Breast epithelium (tissue), 4 donors: ENCODE results near the gene GNAQ. TPM values are rescaled to one million over a fixed set of nuclear protein-coding genes. Genes with fewer than 3 reads are reported as not detected.
"Not testable (repeated sequence)": the region's sequence is repeated elsewhere in the genome, so short reads cannot be mapped to it uniquely, and the experiment has no call there.

Experiments
- DNase-seq, 2 donors: peaks; one replicate each; pipeline ENCODE4 v3.0.0-alpha.2; 2019; ENCODE audit warnings: low spot score in 2 of 2
- H3K27ac ChIP-seq, 2 donors: fragments of 200-600 bp; sonication (generic) in 1 of 2; one replicate each; pipeline ENCODE4 v1.5.1; 2016 to 2019; ENCODE audit warnings: mild to moderate bottlenecking in 1 of 2
- H3K27me3 ChIP-seq, 2 donors: fragments of 200-600 bp; sonication (generic) in 1 of 2; one replicate each; pipeline versions ENCODE4 v1.5.1 to v1.6.0; 2017 to 2019; ENCODE audit warnings: control low read depth in 1 of 2, mild to moderate bottlenecking in 1 of 2
- H3K36me3 ChIP-seq: fragments of 200-600 bp; one replicate; pipeline ENCODE4 v1.5.1; 2019
- H3K4me1 ChIP-seq, 2 donors: fragments of 200-600 bp; sonication (generic); one replicate each; pipeline ENCODE4 v1.5.1; 2016 to 2019; ENCODE audit warnings: control low read depth in 1 of 2
- H3K4me3 ChIP-seq, 3 donors: fragments of 200-600 bp; sonication (generic); 1 replicate in 2 of 3; 2 replicates in 1 of 3; pipeline ENCODE4 v1.5.1; 2016 to 2019; ENCODE audit warnings: mild to moderate bottlenecking in 3 of 3, moderate library complexity in 2 of 3
- H3K9me3 ChIP-seq, 2 donors: fragments of 200-600 bp; sonication (generic) in 1 of 2; one replicate each; pipeline ENCODE4 v1.5.1; 2016 to 2019; ENCODE audit warnings: control low read depth in 1 of 2
- POLR2A ChIP-seq: fragments of 450-650 bp; IDR thresholded peaks from one replicate; pipeline ENCODE4 v1.6.1; 2016; ENCODE audit warnings: antibody characterized with exemption, mild to moderate bottlenecking, moderate library complexity
- POLR2AphosphoS5 ChIP-seq, 3 donors: sonication (generic); formaldehyde crosslinking; IDR thresholded peaks; one replicate each; pipeline ENCODE4 v1.6.1; 2017; ENCODE audit warnings: antibody characterized with exemption in 3 of 3
- intact Hi-C: fragments of 100-400 bp; cut with DNase I; formaldehyde crosslinking; loops from one replicate; pipeline ENCODE4 v1.15.1; 2023; ENCODE audit warnings: low total_unique reads
- total RNA-seq, 3 donors: library from RNA; depleted of rRNA; stranded (reverse); fragments of >200 nt; gene quantifications; one replicate each; pipeline ENCODE4 v1.1.0, GENCODE V29; 2016
- TF ChIP-seq, protein P1 (sequence below), 3 donors: fragments of 450-650 bp; IDR thresholded peaks; one replicate each; pipeline ENCODE4 v1.5.1; 2016 to 2017; ENCODE audit warnings: antibody characterized with exemption in 3 of 3, mild to moderate bottlenecking in 3 of 3, moderate library complexity in 3 of 3

GNAQ gene
- total RNA-seq, 3 donors from 2014 or later = 39.0 to 49.3 (median 47.2) TPM

DNA sequence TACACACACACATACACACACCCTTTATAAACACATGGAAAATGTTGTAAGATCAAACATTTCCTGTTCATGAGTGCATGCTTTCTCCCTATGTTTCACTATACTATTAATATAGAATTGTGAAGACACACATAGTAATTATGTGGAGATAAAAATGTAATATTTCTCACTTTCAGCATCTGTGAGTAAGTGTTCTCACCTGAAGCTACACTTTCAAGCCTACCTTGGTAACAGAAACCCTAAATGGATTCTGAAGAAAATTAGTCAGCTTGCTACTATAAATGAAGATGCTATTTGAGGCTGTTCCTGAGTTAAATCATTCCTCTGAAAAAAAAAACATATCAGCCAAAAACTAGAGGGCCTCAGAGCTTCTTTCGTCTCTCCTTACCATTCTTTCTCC, 302.4 kb downstream of the GNAQ start:
- H3K9me3 ChIP-seq = no peaks in the 10 kb centered on the region
- H3K27me3 ChIP-seq = no peaks in the 10 kb centered on the region
- H3K4me3 ChIP-seq = no peak overlapping the region
- no peak for TF ChIP-seq POLR2A
- TF ChIP-seq, protein P1, sequence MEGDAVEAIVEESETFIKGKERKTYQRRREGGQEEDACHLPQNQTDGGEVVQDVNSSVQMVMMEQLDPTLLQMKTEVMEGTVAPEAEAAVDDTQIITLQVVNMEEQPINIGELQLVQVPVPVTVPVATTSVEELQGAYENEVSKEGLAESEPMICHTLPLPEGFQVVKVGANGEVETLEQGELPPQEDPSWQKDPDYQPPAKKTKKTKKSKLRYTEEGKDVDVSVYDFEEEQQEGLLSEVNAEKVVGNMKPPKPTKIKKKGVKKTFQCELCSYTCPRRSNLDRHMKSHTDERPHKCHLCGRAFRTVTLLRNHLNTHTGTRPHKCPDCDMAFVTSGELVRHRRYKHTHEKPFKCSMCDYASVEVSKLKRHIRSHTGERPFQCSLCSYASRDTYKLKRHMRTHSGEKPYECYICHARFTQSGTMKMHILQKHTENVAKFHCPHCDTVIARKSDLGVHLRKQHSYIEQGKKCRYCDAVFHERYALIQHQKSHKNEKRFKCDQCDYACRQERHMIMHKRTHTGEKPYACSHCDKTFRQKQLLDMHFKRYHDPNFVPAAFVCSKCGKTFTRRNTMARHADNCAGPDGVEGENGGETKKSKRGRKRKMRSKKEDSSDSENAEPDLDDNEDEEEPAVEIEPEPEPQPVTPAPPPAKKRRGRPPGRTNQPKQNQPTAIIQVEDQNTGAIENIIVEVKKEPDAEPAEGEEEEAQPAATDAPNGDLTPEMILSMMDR (IDR thresholded peaks at IDR 0.05) = no peak
- TF ChIP-seq POLR2AphosphoS5 (IDR thresholded peaks at IDR 0.05) = no peak
- no peak for DNase-seq
- H3K36me3 ChIP-seq = no peaks in the 10 kb centered on the region
- intact Hi-C loops = no loop called here
- no peaks in the 10 kb centered on the region for H3K4me1 ChIP-seq
- H3K27ac ChIP-seq = no peak overlapping the region

DNA sequence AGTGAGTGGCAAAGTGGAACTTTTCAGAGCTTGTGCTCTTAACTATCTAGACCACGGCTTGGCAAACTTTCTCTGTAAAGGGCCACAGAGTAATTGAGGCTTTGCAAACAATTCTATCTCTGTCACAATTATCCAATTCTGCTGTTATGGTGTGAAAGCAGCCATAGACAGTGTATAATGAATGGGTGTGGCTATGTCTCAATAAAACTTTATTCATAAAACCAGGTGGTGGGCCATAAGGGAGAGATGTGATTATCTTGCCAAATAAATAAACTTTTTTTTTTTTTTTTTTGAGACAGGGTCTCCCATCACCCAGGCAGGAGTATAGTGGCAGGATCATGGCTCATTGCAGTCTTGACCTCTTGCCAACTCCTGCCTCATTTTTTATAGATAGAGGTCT, 304.8 kb downstream of the GNAQ start:
- H3K4me1 ChIP-seq = no peaks in the 10 kb centered on the region
- H3K27ac ChIP-seq = no peak overlapping the region
- no peaks in the 10 kb centered on the region for H3K36me3 ChIP-seq
- no peak overlapping the region for H3K4me3 ChIP-seq
- no peaks in the 10 kb centered on the region for H3K27me3 ChIP-seq
- intact Hi-C loops = no loop called here
- TF ChIP-seq POLR2AphosphoS5 (IDR thresholded peaks at IDR 0.05) (no peak), POLR2A (no peak)
- TF ChIP-seq, protein P1 (IDR thresholded peaks at IDR 0.05) = no peak
- no peak for DNase-seq
- H3K9me3 ChIP-seq = no peaks in the 10 kb centered on the region

DNA sequence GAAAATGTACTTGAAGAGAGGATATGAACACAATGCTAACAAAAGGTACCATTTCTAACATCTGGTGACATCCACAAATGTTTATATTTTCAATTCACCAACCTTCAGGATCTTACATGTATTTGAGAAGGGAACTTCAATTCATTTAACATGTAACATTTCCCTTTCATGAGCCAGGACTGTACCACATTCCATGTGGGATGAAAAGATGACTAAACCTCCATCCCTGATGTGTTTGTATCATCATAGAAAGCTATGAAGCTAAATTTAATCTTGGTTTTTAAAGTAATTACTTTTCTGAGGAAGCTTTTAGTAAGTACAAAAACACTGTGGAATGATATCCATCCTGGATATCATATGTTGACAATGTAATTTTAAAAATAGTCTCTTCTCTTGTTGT, 305.3 kb downstream of the GNAQ start:
- Histone ChIP-seq H3K4me1 (no peaks in the 10 kb centered on the region), H3K27me3 (no peaks in the 10 kb centered on the region), H3K9me3 (no peaks in the 10 kb centered on the region), H3K36me3 (no peaks in the 10 kb centered on the region), H3K4me3 (no peak overlapping the region), H3K27ac (no peak overlapping the region)
- TF ChIP-seq, protein P1 (IDR thresholded peaks at IDR 0.05) = no peak
- TF ChIP-seq POLR2AphosphoS5 (IDR thresholded peaks at IDR 0.05) = no peak
- TF ChIP-seq POLR2A = no peak
- no peak for DNase-seq
- intact Hi-C loops = no loop called here

DNA sequence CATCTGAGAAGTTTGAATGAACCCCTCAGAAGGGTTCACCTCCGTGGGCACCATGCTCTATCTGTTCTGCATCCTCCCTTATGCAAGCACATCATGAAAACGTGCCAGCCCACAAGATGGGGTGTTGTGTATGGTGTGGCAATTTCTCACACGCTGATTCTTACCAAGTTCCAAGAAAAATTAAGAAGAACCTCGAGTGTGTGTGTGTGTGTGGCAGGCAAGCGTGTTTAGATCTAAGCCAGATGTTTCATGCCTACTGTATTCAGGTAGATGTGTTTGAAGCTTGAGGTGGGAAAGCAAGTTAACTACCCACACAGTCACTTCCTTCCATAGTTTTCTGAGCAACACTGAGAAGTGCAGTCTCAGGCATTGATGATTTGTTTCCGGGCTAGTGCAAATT, 305.8 kb downstream of the GNAQ start:
- TF ChIP-seq POLR2AphosphoS5 (IDR thresholded peaks at IDR 0.05) = no peak
- intact Hi-C loops = no loop called here
- no peak overlapping the region for H3K27ac ChIP-seq
- no peaks in the 10 kb centered on the region for H3K9me3 ChIP-seq
- DNase-seq = no peak
- H3K36me3 ChIP-seq = no peaks in the 10 kb centered on the region
- no peak overlapping the region for H3K4me3 ChIP-seq
- H3K4me1 ChIP-seq = no peaks in the 10 kb centered on the region
- H3K27me3 ChIP-seq = no peaks in the 10 kb centered on the region

DNA sequence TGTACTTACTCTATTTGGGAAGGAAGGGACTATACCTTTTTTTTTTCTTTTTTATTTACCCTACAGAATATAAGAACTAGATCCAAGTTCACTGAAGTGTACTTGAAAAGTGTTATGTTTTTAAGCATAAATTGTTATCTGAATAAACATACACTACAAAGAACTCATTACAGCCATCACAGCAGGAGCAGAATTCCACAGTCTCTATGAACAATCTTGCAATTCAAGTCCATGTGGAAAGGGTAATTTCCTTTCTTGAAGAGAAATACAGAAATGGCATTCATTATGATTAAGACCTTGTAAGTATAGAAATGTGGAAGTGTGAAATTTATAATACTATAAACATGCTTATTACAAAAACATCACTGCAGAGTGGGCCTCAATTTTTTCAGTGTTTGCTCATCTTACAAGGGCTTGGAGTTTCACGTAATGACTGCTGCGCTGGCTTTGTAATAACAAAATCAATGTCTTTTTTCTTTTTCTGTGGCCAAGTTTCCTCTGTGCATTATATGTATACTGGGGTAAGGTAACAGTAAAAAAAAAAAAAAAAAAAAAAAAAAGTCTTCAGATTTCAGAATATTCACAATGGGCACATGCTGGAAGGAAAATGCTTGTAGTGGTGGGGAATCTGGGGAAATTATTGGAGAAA, 306.4 kb downstream of the GNAQ start:
- no peak overlapping the region for H3K4me3 ChIP-seq
- TF ChIP-seq, protein P1 (IDR thresholded peaks at IDR 0.05) = no peak
- TF ChIP-seq POLR2AphosphoS5 (IDR thresholded peaks at IDR 0.05) (no peak), POLR2A (no peak)
- no peak overlapping the region for H3K27ac ChIP-seq
- intact Hi-C loops = no loop called here
- no peaks in the 10 kb centered on the region for H3K27me3 ChIP-seq
- H3K9me3 ChIP-seq = no peaks in the 10 kb centered on the region
- H3K36me3 ChIP-seq = no peaks in the 10 kb centered on the region
- DNase-seq = no peak
- H3K4me1 ChIP-seq = no peaks in the 10 kb centered on the region

DNA sequence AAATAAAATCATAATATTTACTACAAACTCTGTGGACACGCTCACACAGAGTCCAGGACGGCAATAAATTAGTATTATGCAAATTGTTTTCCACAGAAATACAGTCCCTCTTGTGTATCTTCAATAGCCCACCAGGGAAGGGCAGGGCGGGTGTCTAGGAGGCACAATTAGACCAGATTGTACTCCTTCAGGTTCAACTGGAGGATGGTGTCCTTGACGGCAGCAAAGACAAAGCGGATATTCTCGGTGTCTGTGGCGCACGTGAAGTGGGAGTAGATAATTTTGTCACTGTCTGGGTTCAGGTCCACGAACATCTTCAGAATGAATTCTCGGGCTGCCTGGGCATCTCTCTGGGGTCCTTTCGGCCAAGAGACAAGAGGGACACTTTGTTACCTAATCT, 310.5 kb downstream of the GNAQ start:
- not testable (repeated sequence) for H3K27ac ChIP-seq

More for the DNA sequence above, 310.5 kb downstream of the GNAQ start:
- DNase-seq, intact Hi-C loops, H3K27me3 ChIP-seq, H3K9me3 ChIP-seq, H3K4me1 ChIP-seq, H3K36me3 ChIP-seq, H3K4me3 ChIP-seq: not testable (repeated sequence)
